Sigmoid colon (tissue), 7 donors: ENCODE results near the gene CCDC158. TPM values are rescaled to one million over a fixed set of nuclear protein-coding genes. Genes with fewer than 3 reads are reported as not detected.
A peak's percentile ranks its signal among the peaks of the same experiment; 100 is the strongest.

Source experiments
- DNase-seq: peaks from one replicate; pipeline ENCODE4 v3.0.0-alpha.2; 2019
- H3K27ac ChIP-seq, 4 donors: fragments of 200-600 bp; sonication (generic); one replicate each; pipeline ENCODE4 v1.5.1; 2016 to 2019; ENCODE audit warnings: mild to moderate bottlenecking in 1 of 4
- H3K27me3 ChIP-seq, 3 donors: fragments of 200-600 bp; sonication (generic); one replicate each; pipeline ENCODE4 v1.5.1; 2019; ENCODE audit warnings: mild to moderate bottlenecking in 1 of 3
- H3K36me3 ChIP-seq, 4 donors: fragments of 200-600 bp; sonication (generic); one replicate each; pipeline ENCODE4 v1.5.1; 2016 to 2019
- H3K4me1 ChIP-seq, 4 donors: fragments of 200-600 bp; sonication (generic); one replicate each; pipeline ENCODE4 v1.5.1; 2017 to 2019
- H3K4me3 ChIP-seq, 4 donors: fragments of 200-600 bp; sonication (generic); one replicate each; pipeline ENCODE4 v1.5.1; 2017 to 2019; ENCODE audit warnings: mild to moderate bottlenecking in 2 of 4, moderate library complexity in 1 of 4
- H3K9me3 ChIP-seq, 4 donors: fragments of 200-600 bp in 3 of 4; sonication (generic) in 3 of 4; one replicate each; pipeline versions ENCODE4 v1.5.1 to v1.6.1; 2013 to 2019
- EP300 ChIP-seq, 4 donors: sonication (generic); formaldehyde crosslinking; IDR thresholded peaks; one replicate each; pipeline ENCODE4 v1.6.1; 2017; ENCODE audit warnings: antibody characterized with exemption in 4 of 4
- POLR2A ChIP-seq, 2 donors: fragments of 450-650 bp; IDR thresholded peaks; one replicate each; pipeline ENCODE4 v1.6.1; 2016; ENCODE audit warnings: antibody characterized with exemption in 2 of 2, mild to moderate bottlenecking in 2 of 2, moderate library complexity in 2 of 2
- POLR2AphosphoS5 ChIP-seq, 4 donors: sonication (generic); formaldehyde crosslinking; IDR thresholded peaks; one replicate each; pipeline ENCODE4 v1.6.1; 2017; ENCODE audit warnings: antibody characterized with exemption in 4 of 4
- WGBS, 2 donors: extraction: QIAGEN DNeasy Blood & Tissue Kit; methylation state at CpG; one replicate each; pipeline ENCODE4 v1.1.7; 2013; 5-methylcytosine and 5-hydroxymethylcytosine counted together
- intact Hi-C: fragments of 100-400 bp; cut with DNase I; formaldehyde crosslinking; loops from one replicate; pipeline ENCODE4 v1.15.1; 2023
- polyA plus RNA-seq, 3 donors: library from polyadenylated mRNA; stranded (reverse); fragments of 200-250 nt; gene quantifications; one replicate each; pipeline ENCODE4 v1.2.3, GENCODE V29; 2013
- total RNA-seq, 4 donors: library from RNA; depleted of rRNA; stranded (reverse); fragments of >200 nt; gene quantifications; one replicate each; pipeline ENCODE4 v1.1.0, GENCODE V29; 2016
- TF ChIP-seq, protein P1 (sequence below), 4 experiments: fragments of 450-650 bp in 3 of 4; fragments of 200-600 bp in 1 of 4; IDR thresholded peaks; one replicate each; pipeline ENCODE4 v1.5.1; 2016 to 2019; ENCODE audit warnings: antibody characterized with exemption in 4 of 4, mild to moderate bottlenecking in 3 of 4, moderate library complexity in 2 of 4
- donor health status: healthy with polysubstance abuse.
- donor health status: Bipolar disorder and iron deficiency.
- donor health status: healthy.

Gene CCDC158
- total and polyA plus RNA-seq, 7 donors, result 0.12 to 1.7 (median 0.62) TPM; not detected in 3

DNA sequence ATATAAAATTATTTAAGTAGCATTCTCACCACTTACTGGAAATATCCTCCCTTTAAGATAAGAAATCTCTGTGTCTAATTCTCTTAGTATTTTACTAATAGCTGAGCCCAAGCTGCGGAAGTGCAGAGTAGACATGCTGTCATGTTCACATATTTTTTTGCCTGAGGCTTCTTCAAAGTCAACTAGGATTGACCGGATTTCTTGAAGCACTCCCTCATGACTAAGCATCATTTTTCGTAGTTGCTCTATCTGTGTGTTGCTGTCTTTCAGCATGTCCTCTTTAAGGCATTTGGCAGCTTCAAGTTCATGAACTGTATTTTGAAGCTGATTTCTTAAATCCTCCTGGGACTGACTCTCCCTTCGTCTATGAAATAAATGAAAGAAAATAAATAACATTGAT, 36.9 kb downstream of the CCDC158 start:
- Histone ChIP-seq H3K27ac (no peak overlapping the region), H3K27me3 (no peaks in the 10 kb centered on the region), H3K9me3 (peaks cover 0 to 3% (median 0%) of the 10 kb centered on the region in 4 donors), H3K36me3 (no peaks in the 10 kb centered on the region), H3K4me1 (no peaks in the 10 kb centered on the region), H3K4me3 (no peak overlapping the region)
- intact Hi-C loops, result no loop called here
- WGBS, 2 donors, result 90 to 93% methylated on average over 4 of the region's 4 CpGs
- TF ChIP-seq, protein P1, sequence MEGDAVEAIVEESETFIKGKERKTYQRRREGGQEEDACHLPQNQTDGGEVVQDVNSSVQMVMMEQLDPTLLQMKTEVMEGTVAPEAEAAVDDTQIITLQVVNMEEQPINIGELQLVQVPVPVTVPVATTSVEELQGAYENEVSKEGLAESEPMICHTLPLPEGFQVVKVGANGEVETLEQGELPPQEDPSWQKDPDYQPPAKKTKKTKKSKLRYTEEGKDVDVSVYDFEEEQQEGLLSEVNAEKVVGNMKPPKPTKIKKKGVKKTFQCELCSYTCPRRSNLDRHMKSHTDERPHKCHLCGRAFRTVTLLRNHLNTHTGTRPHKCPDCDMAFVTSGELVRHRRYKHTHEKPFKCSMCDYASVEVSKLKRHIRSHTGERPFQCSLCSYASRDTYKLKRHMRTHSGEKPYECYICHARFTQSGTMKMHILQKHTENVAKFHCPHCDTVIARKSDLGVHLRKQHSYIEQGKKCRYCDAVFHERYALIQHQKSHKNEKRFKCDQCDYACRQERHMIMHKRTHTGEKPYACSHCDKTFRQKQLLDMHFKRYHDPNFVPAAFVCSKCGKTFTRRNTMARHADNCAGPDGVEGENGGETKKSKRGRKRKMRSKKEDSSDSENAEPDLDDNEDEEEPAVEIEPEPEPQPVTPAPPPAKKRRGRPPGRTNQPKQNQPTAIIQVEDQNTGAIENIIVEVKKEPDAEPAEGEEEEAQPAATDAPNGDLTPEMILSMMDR (IDR thresholded peaks at IDR 0.05), result no peak
- TF ChIP-seq POLR2AphosphoS5 (IDR thresholded peaks at IDR 0.05) (no peak), POLR2A (IDR thresholded peaks at IDR 0.05) (no peak), EP300 (IDR thresholded peaks at IDR 0.05) (no peak)
- DNase-seq, result no peak

DNA sequence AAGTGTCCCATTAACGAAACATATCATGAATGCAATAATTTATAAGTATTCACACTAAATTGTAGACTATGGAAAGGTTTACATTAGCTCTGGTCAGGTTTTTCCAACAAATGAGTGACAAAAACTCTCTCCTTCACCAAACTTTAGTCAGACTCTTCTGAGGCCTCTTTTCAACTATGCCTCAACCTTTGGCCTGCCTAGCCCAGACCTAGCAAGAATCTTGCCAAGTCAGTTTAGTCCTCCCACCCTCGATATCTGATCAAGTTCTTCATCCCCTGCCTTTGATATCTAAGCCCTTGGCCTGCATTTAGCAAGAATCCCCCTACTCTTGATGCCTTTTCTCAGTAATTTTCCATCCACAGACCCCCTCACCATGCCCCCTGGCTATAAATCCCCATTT, 37.9 kb downstream of the CCDC158 start:
- WGBS, 2 donors, result 46 to 78% methylated on average over 2 of the region's 2 CpGs
- Histone ChIP-seq H3K27me3 (no peaks in the 10 kb centered on the region), H3K27ac (no peak overlapping the region), H3K4me1 (no peaks in the 10 kb centered on the region), H3K36me3 (no peaks in the 10 kb centered on the region), H3K4me3 (no peak overlapping the region), H3K9me3 (peaks cover 0 to 3% (median 0%) of the 10 kb centered on the region in 4 donors)
- intact Hi-C loops, result no loop called here
- TF ChIP-seq POLR2A (IDR thresholded peaks at IDR 0.05) (no peak), EP300 (IDR thresholded peaks at IDR 0.05) (no peak), POLR2AphosphoS5 (IDR thresholded peaks at IDR 0.05) (no peak)
- TF ChIP-seq, protein P1 (IDR thresholded peaks at IDR 0.05), result no peak
- DNase-seq, result no peak

DNA sequence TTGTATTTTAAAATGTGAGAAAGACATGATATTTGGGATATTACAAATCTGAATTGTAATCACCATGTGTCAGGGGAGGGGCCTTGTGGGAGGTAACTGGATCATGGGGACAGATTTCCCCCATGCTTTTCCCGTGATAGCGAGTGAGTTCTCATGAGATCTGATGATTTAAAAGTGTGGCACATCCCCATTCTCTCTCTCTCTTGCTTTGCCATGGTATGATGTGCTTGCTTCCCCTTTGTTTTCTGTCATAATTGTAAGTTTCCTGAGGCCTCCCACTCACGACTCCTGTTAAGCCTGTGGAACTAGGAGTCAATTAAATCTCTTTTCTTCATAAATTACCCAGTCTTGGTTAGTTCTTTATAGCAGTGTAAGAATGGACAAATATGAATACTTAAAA, 39.0 kb downstream of the CCDC158 start:
- Histone ChIP-seq H3K9me3 (peaks cover 0 to 3% (median 0%) of the 10 kb centered on the region in 4 donors), H3K27ac (no peak overlapping the region), H3K4me3 (no peak overlapping the region), H3K4me1 (no peaks in the 10 kb centered on the region), H3K36me3 (no peaks in the 10 kb centered on the region), H3K27me3 (no peaks in the 10 kb centered on the region)
- intact Hi-C loops, result no loop called here
- 91 to 94% methylated on average over 3 of the region's 3 CpGs for WGBS, 2 donors
- DNase-seq, result no peak
- no peak for TF ChIP-seq EP300 (IDR thresholded peaks at IDR 0.05)

DNA sequence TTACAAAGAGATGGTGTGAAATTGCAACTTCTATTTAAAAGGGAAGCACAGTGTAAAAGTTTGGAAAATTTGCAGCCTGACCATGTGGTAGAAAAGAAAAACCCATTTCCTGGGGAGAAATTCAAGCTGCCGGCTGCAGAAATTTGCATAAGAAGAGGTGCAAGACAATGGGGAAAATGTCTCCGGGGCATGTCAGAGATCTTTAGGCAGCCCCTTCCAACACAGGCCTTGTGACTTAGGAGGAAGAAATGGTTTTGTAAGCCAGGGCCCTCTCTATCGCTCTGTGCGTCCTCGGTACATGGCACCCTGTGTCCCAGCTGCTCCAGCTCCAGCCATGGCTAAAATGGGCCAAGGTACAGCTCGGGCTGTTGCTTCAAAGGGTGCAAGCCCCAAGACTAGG, 40.4 kb downstream of the CCDC158 start:
- intact Hi-C loops, result no loop called here
- Histone ChIP-seq H3K27me3 (no peaks in the 10 kb centered on the region), H3K4me1 (no peaks in the 10 kb centered on the region), H3K27ac (no peak overlapping the region), H3K9me3 (peaks cover 0 to 3% (median 0%) of the 10 kb centered on the region in 4 donors), H3K4me3 (no peak overlapping the region), H3K36me3 (no peaks in the 10 kb centered on the region)
- DNase-seq, result no peak
- TF ChIP-seq, protein P1 (IDR thresholded peaks at IDR 0.05), result no peak
- TF ChIP-seq POLR2A (IDR thresholded peaks at IDR 0.05) (no peak), EP300 (IDR thresholded peaks at IDR 0.05) (no peak), POLR2AphosphoS5 (IDR thresholded peaks at IDR 0.05) (no peak)
- WGBS, 2 donors, result 94 to 95% methylated on average over 6 of the region's 6 CpGs

DNA sequence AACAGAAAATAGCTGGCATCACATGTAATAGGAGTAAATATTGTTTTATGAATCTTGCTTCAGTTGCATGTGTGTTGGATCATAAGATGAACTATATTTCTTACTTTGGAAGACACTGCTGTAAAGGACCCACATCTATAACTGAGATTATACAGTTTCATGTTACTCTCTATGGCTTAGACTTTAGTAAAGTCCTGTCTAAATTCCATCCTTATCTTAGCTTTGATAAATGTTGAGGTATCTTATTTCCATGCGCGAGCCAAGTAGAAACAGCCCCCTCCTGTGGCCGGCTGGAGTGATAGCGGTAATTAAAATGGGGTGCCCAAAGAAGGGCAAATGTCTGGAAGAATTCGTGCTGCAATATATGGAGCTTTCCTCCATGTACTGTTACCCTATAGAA, 43.0 kb downstream of the CCDC158 start:
- peaks cover 0 to 3% (median 0%) of the 10 kb centered on the region in 4 donors for H3K9me3 ChIP-seq
- TF ChIP-seq EP300 (IDR thresholded peaks at IDR 0.05), result no peak
- TF ChIP-seq, protein P1 (IDR thresholded peaks at IDR 0.05), result peak in 2 of 4 experiments; percentile 7 to 23
- DNase-seq, result no peak
- no peak overlapping the region for H3K27ac ChIP-seq
- 12 to 48% methylated on average over 5 of the region's 5 CpGs for WGBS, 2 donors
- H3K36me3 ChIP-seq, result no peaks in the 10 kb centered on the region
- H3K27me3 ChIP-seq, result no peaks in the 10 kb centered on the region
- H3K4me3 ChIP-seq, result no peak overlapping the region
- no peaks in the 10 kb centered on the region for H3K4me1 ChIP-seq
- intact Hi-C loops, result no loop called here
